ENCODE data around the gene IRF3.
"Not testable (repeated sequence)": the region's sequence is repeated elsewhere in the genome, so short reads cannot be mapped to it uniquely, and the experiment has no call there.

The IRF3 gene

DNA sequence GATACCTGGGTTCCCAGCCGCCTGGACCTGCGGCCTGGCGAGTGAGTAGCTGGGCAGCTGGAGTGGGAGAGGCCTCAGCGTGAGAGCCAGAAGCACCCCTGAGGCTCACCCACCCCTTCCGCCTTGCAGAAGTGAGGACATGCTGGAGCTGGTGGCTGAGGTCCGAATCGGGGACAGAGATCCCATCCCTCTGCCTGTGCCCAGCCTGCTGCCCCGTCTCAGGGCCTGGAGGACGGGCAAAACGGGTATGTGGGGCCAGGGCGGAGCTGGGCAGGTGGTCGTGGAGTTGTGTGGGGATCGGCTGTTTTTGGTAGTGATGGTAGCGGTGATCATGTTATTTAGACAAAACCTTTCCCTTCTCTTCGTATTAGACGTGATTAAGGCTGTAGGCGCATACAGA, 19.1 kb downstream of the IRF3 start:
- no peak for DNase-seq (ENCODE audit: low read depth in 2 of 2, low spot score in 1 of 2)

DNA sequence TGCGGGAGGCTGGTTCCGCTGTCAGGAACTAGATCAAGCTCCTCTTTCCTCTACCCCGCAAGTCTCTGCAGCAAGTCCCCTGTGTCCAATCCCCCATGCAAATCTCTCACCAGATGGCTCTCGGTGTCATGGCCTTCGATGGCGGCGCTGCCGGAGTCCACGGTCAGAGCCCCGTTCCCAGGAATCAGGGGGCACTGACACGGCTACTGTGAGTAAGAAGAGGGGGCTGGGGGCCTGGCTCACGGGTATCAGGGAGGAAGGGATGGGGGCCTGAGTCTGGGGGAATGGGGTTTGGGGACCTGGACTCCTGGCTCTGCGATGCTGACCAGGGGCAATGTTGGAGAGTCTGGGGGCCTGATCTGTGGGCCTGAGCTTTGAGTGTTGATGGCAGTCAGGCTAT, 19.7 kb downstream of the IRF3 start:
- no peak for DNase-seq (ENCODE audit: low read depth in 2 of 2, low spot score in 1 of 2)

DNA sequence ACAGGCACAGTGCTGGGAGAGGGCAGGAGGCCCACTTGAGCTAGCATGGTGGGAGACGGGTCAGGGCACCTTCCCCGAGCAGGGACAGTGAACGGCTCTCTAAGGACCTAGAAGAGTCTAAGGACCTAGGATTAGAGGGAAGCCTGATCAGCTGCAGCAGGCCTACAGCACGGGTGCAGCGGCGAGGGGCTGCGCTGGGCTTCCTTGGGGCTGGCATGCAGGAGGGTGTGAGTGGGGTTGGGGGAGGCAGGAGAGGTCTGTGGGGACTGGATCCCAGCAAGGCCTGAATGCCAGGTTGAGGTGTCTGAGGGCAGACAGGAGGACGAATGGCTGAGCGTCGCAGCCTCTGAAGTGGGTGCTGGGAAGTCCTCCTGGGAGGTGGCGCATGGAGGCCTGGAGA, 20.1 kb downstream of the IRF3 start:
- no peak for DNase-seq (ENCODE audit: low read depth in 2 of 2, low spot score in 1 of 2)

- DNase-seq (ENCODE audit: low read depth in 2 of 2, low spot score in 1 of 2) = no peak
These were observed 22.2 kb downstream of the IRF3 start for GRCh38 chr19:49643466-49643865.

- DNase-seq (ENCODE audit: low read depth in 2 of 2, low spot score in 1 of 2) = no peak
These were observed 23.1 kb downstream of the IRF3 start for GRCh38 chr19:49642492-49643035.

- DNase-seq (ENCODE audit: low read depth in 2 of 2, low spot score in 1 of 2) = peak; percentile 97 to 98
These were observed 23.8 kb downstream of the IRF3 start, which contains the start of gene SCAF1 for GRCh38 chr19:49641688-49642491. TSS of gene SCAF1 (plus strand) at chr19:49642209. CDS start at chr19:49645027, 2,818 bp downstream.

DNA sequence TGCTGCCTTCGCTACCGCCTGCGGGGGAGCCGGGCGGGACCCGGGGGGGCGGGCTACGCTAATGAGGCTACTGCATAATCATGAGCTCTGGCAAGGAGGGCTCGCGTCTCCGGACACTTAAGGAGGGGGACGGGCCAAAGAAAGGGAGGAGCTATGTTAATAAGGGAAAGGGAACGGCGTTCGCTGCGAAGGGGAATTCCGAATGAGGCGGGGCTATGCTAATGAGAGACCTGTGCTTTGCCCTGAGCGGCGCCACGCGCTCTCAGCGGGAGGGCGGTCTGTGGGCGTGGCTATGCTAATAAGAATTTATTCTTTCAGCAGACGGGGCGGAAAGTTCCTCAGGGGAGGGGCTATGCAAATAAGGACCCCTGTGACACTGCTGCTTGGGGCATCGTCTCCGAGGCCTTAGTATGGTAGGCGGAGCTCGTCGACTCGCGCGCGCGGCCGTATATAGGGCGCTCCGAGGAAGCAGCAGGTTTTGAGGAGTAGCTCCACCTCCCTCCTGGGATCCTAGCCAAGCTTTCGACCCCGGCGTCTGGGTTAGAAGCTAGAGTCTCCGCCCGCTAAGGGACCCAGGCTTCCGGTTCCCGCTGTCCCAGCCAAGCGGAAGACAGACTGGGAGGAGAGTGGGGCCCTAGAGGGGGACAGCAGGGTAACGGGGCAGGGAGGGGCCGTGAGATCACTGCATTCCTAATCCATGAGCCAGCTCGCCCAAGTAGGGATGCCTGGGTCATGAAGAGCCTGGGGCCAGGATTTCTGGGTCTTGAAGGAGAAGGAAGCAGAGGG, 25.4 kb downstream of the IRF3 start, which contains the start of gene RRAS:
RRAS (minus strand) TSS at position 31 of the 786 bp plus-strand sequence. CDS start 45 bp downstream, outside the sequence.
- peak; percentile 97 to 99 for DNase-seq (ENCODE audit: low read depth in 2 of 2, low spot score in 1 of 2)

GRCh38 chr19:49639401-49640112, 26.1 kb downstream of the IRF3 start:
- no peak for DNase-seq (ENCODE audit: low read depth in 2 of 2, low spot score in 1 of 2)

- DNase-seq (ENCODE audit: low read depth in 2 of 2, low spot score in 1 of 2) = no peak
These were observed 27.6 kb downstream of the IRF3 start for GRCh38 chr19:49637821-49638738.

- no peak for DNase-seq (ENCODE audit: low read depth in 2 of 2, low spot score in 1 of 2)
These were observed 29.3 kb downstream of the IRF3 start for GRCh38 chr19:49636233-49636932.

- no peak for DNase-seq (ENCODE audit: low read depth in 2 of 2, low spot score in 1 of 2)
These were observed 30.0 kb downstream of the IRF3 start for GRCh38 chr19:49635530-49636232.

DNA sequence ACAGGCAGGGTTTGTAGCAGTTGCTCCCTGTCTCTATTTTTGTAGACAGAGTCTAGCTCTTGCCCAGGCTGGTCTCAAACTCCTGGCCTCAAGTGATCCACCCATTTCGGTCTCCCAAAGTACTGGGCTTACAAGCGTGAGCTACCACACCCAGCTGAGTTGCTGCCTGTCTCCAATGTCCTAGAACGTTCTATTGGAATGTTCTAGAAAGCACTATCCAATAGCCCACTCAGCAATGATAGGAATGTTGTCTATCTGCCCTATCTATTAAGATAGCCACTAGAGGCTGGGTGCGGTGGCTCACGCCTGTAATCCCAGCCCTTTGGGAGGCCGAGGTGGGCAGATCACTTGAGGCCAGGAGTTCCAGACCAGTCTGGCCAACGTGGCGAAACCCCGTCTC, 32.4 kb downstream of the IRF3 start:
- not testable (repeated sequence) for DNase-seq (ENCODE audit: low read depth in 2 of 2, low spot score in 1 of 2)

- no peak for DNase-seq (ENCODE audit: low read depth in 2 of 2, low spot score in 1 of 2)
These were observed 33.1 kb downstream of the IRF3 start for GRCh38 chr19:49632576-49632975.

GRCh38 chr19:49631610-49632192, 34.0 kb downstream of the IRF3 start:
- DNase-seq (ENCODE audit: low read depth in 2 of 2, low spot score in 1 of 2) = no peak

GRCh38 chr19:49631014-49631588, 34.6 kb downstream of the IRF3 start:
- DNase-seq (ENCODE audit: low read depth in 2 of 2, low spot score in 1 of 2) = no peak

DNA sequence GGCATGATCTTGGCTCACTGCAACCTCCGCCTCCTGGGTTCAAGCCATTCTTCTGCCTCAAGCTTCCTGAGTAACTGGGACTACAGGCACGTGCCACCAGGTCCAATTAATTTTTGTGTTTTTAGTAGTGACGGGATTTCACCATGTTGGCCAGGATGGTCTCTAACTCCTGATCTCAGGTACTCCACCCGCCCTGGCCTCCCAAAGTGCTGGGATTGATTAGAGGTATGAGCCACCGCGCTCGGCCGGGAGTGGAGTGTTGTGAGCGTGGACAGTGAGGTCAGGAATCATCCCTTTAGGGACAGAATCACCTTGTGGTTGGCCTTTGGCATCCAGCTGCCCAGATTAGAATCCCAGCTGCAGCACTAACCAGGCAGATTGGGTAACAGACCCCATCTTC, 36.0 kb downstream of the IRF3 start:
- DNase-seq (ENCODE audit: low read depth in 2 of 2, low spot score in 1 of 2) = no peak

GRCh38 chr19:49626226-49626625, 39.4 kb downstream of the IRF3 start:
- DNase-seq (ENCODE audit: low read depth in 2 of 2, low spot score in 1 of 2) = no peak
